ENCODE data around the gene MED13L. TPM values are rescaled to one million over a fixed set of nuclear protein-coding genes. Genes with fewer than 3 reads are reported as not detected.

MED13L gene
- total and polyA plus RNA-seq, 2 of the 4 experiments (the other 2 are of a cell fraction), result 17.9 to 49.1 TPM

- Histone ChIP-seq H3K4ac (ENCODE audit: low read depth, low read length) (no peak overlapping the region), H3K79me1 (ENCODE audit: low read depth in 1 of 2, low read length in 2 of 2) (peaks cover 32 to 76% of the 10 kb centered on the region in 2 experiments; a peak in 3 of 4 replicates), H4K8ac (ENCODE audit: low read depth in 2 of 2, low read length in 2 of 2) (no peak overlapping the region), H3K18ac (ENCODE audit: low read depth, low read length) (no peak overlapping the region), H3K4me3 (ENCODE audit: insufficient read depth, low read depth, low read length) (no peak overlapping the region), H4K20me1 (ENCODE audit: insufficient read depth, low read length) (peaks cover 81% of the 10 kb centered on the region), H3K9me1 (ENCODE audit: insufficient read depth, low read length) (peaks cover 7% of the 10 kb centered on the region), H2AK5ac (ENCODE audit: low read depth, low read length) (no peak overlapping the region), H3K4me2 (ENCODE audit: low read depth, low read length) (no peak overlapping the region), H3K56ac (ENCODE audit: extremely low read depth, insufficient read depth, low read length) (no peak overlapping the region), H3K27me3 (ENCODE audit: control insufficient read depth, insufficient read depth, low read length) (no peaks in the 10 kb centered on the region), H3K9ac (ENCODE audit: low read depth, low read length) (no peak overlapping the region), H3K4me1 (ENCODE audit: control insufficient read depth, insufficient read depth, low read length) (peaks cover 2% of the 10 kb centered on the region), H3K36me3 (ENCODE audit: control insufficient read depth, insufficient read depth, low read length) (no peaks in the 10 kb centered on the region), H3K23ac (ENCODE audit: low read depth, low read length) (no peak overlapping the region), H3K14ac (replicated peaks; ENCODE audit: low read depth, low read length) (no peak overlapping the region), H2AK9ac (replicated peaks; ENCODE audit: low read depth, low read length, poor library complexity) (no peak overlapping the region), H2AFZ (replicated peaks; ENCODE audit: low read length, poor library complexity) (no peak overlapping the region), H3K27ac (ENCODE audit: insufficient read depth, low read length) (no peak overlapping the region), H4K5ac (ENCODE audit: low read depth, low read length) (no peak overlapping the region), H2BK15ac (ENCODE audit: low read depth, low read length) (no peak overlapping the region), H2BK120ac (ENCODE audit: low read depth, low read length) (no peak overlapping the region), H2BK5ac (ENCODE audit: low read depth, low read length, poor library complexity, severe bottlenecking) (no peak overlapping the region), H3K9me3 (ENCODE audit: control insufficient read depth, insufficient read depth, low read length) (no peaks in the 10 kb centered on the region), H4K91ac (ENCODE audit: insufficient read depth, low read depth, low read length) (no peak overlapping the region), H2BK20ac (ENCODE audit: low read depth, low read length) (no peak overlapping the region)
- ATAC-seq (ENCODE audit: low read depth) (no peak), DNase-seq (no peak)
- ChIA-PET CTCF (interaction anchor here (0.6 kb wide), 1 partner anchor 156 kb away, joined by 3 read pairs; no protein-coding TSS in a partner anchor), POLR2A (ENCODE audit: unreplicated experiment) (no interaction called here)
- no TSS peak for BruUV-seq (replicated peaks)
- TF ChIP-seq RCOR1 (IDR thresholded peaks at IDR 0.05; ENCODE audit: insufficient replicate concordance, low read length) (no peak), MXI1 (IDR thresholded peaks at IDR 0.05; ENCODE audit: borderline replicate concordance, low read depth, low read length) (no peak), MAZ (IDR thresholded peaks at IDR 0.05; ENCODE audit: borderline replicate concordance, low read depth, low read length) (no peak), NFE2L2 (IDR thresholded peaks at IDR 0.05; ENCODE audit: low read depth, low read length) (no peak), FOS (IDR thresholded peaks at IDR 0.05; ENCODE audit: low read depth, low read length) (no peak), RFX5 (IDR thresholded peaks at IDR 0.05; ENCODE audit: low read depth, low read length) (no peak), SMC3 (IDR thresholded peaks at IDR 0.05; ENCODE audit: low read depth, low read length) (no peak), MAFK (IDR thresholded peaks at IDR 0.05; ENCODE audit: low read depth, low read length) (no peak), CHD1 (IDR thresholded peaks at IDR 0.05; ENCODE audit: low read depth, low read length) (no peak), BHLHE40 (IDR thresholded peaks at IDR 0.05; ENCODE audit: low read depth, low read length) (no peak), ELK1 (IDR thresholded peaks at IDR 0.05; ENCODE audit: borderline replicate concordance, low read depth, low read length) (no peak), CEBPB (IDR thresholded peaks at IDR 0.05; ENCODE audit: low read depth, low read length) (no peak), POLR2A (IDR thresholded peaks at IDR 0.05; ENCODE audit: low read depth, low read length) (no peak)
- TF ChIP-seq, protein P1, sequence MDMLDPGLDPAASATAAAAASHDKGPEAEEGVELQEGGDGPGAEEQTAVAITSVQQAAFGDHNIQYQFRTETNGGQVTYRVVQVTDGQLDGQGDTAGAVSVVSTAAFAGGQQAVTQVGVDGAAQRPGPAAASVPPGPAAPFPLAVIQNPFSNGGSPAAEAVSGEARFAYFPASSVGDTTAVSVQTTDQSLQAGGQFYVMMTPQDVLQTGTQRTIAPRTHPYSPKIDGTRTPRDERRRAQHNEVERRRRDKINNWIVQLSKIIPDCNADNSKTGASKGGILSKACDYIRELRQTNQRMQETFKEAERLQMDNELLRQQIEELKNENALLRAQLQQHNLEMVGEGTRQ (IDR thresholded peaks at IDR 0.05; ENCODE audit: low read depth, low read length), result no peak
- in situ Hi-C loops (cut with MboI; ENCODE audit: low sequenced_read_pairs), result no loop called here
- dilution Hi-C loops (cut with HindIII; ENCODE audit: low sequenced_read_pairs, unreplicated experiment), result no loop called here
- intact Hi-C loops (cut with micrococcal nuclease), result no loop called here
- whole genome bisulfite sequencing, 2 experiments (ENCODE audit: extremely low coverage in 2 of 2, insufficient read length in 1 of 2), result no CpG with 5 or more reads among the region's 4 CpGs
Observed at GRCh38 chr12:116177017-116177416, 100.5 kb downstream of the MED13L start.
